ENCODE data around the gene HOXA2. TPM values are rescaled to one million over a fixed set of nuclear protein-coding genes. Genes with fewer than 3 reads are reported as not detected.
A peak's percentile ranks its signal among the peaks of the same experiment; 100 is the strongest.

Gene HOXA2
- total and polyA plus RNA-seq, 2 of the 13 experiments (the other 11 are each of a cell fraction or from before 2014, with no cell fraction given): 0.22 to 0.29 TPM

GRCh38 chr7:27122077-27122910 lies 19.8 kb upstream of the HOXA2 start (continued):
- TF ChIP-seq HNRNPLL (IDR thresholded peaks at IDR 0.05; ENCODE audit: low read depth, low read length, poor library complexity, severe bottlenecking) (peak; percentile 93), ZBTB2 (CRISPR knock-in tag; IDR thresholded peaks at IDR 0.05; ENCODE audit: low read depth) (no peak), ZNF10 (CRISPR knock-in tag; IDR thresholded peaks at IDR 0.05; ENCODE audit: borderline replicate concordance, low read depth) (no peak), GABPA (IDR thresholded peaks at IDR 0.05; ENCODE audit: low read depth, low read length) (no peak), GABPA (CRISPR knock-in tag; IDR thresholded peaks at IDR 0.05; ENCODE audit: low read depth) (peak; percentile 69), ZNF44 (CRISPR knock-in tag; IDR thresholded peaks at IDR 0.05) (no peak), ZNF484 (CRISPR knock-in tag; IDR thresholded peaks at IDR 0.05; ENCODE audit: borderline replicate concordance, low read depth) (no peak), ZNF644 (CRISPR knock-in tag; IDR thresholded peaks at IDR 0.05; ENCODE audit: low read depth) (peak; percentile 38; the same call in 1 of the 2 replicates), ZNF383 (CRISPR knock-in tag; IDR thresholded peaks at IDR 0.05; ENCODE audit: borderline replicate concordance) (no peak), ZNF83 (CRISPR knock-in tag; IDR thresholded peaks at IDR 0.05; ENCODE audit: borderline replicate concordance) (no peak), ARID3A (IDR thresholded peaks at IDR 0.05; ENCODE audit: low read depth, low read length) (peak; percentile 23; the same call in 1 of the 2 replicates), HNF1B (CRISPR knock-in tag; IDR thresholded peaks at IDR 0.05) (peak; percentile 96), HDAC2 (CRISPR knock-in tag; IDR thresholded peaks at IDR 0.05) (peak; percentile 42), TEAD3 (CRISPR knock-in tag; optimal IDR thresholded peaks at IDR 0.05; ENCODE audit: borderline replicate concordance) (peak; percentile 53), SMYD3 (CRISPR knock-in tag; IDR thresholded peaks at IDR 0.05) (peak; percentile 53; the same call in 1 of the 2 replicates), HOXA9 (CRISPR knock-in tag; IDR thresholded peaks at IDR 0.05; ENCODE audit: borderline replicate concordance) (no peak), ZNF609 (CRISPR knock-in tag; IDR thresholded peaks at IDR 0.05; ENCODE audit: borderline replicate concordance) (peak; percentile 79; the same call in 1 of the 2 replicates), ZNF761 (CRISPR knock-in tag; conservative IDR thresholded peaks at IDR 0.05) (no peak), MXD4 (CRISPR knock-in tag; IDR thresholded peaks at IDR 0.05) (no peak; the same call in 1 of the 2 replicates), RBM22 (optimal IDR thresholded peaks at IDR 0.05; ENCODE audit: low read length) (no peak)

All from HepG2 (cell line).